ENCODE data around the gene METTL26.
A peak's percentile ranks its signal among the peaks of the same experiment; 100 is the strongest.

The METTL26 gene

GRCh38 chr16:642189-643049 is 6.3 kb upstream of the METTL26 start:
- Histone ChIP-seq H3K79me2 (ENCODE audit: insufficient read depth, low read length) (peaks cover 13% of the 10 kb centered on the region), H3K36me3 (ENCODE audit: low read length) (no peaks in the 10 kb centered on the region), H3K27me3 (ENCODE audit: low read length) (no peaks in the 10 kb centered on the region), H3K9me2 (replicated peaks; ENCODE audit: insufficient read depth, low read length) (no peaks in the 10 kb centered on the region), H3K9me3 (ENCODE audit: insufficient read depth, low read length) (no peaks in the 10 kb centered on the region), H3K9ac (ENCODE audit: low read length) (peak overlapping the region; percentile 70), H3K27ac (ENCODE audit: low read depth, low read length) (peak overlapping the region; percentile 74), H3K4me2 (ENCODE audit: low read depth, low read length, poor library complexity, severe bottlenecking) (peak overlapping the region; percentile 65), H4K20me1 (ENCODE audit: low read depth, low read length) (no peaks in the 10 kb centered on the region), H3K4me3 (ENCODE audit: insufficient read depth, low read length, poor library complexity, severe bottlenecking) (peak overlapping the region; percentile 80), H2AFZ (ENCODE audit: low read depth, low read length, severe bottlenecking) (no peak overlapping the region), H3F3A (ENCODE audit: insufficient read depth) (peaks cover 26% of the 10 kb centered on the region)
- TF ChIP-seq CTCF (IDR thresholded peaks at IDR 0.05; ENCODE audit: insufficient read depth, low read length, poor library complexity, severe bottlenecking) = no peak
- no peak for TF ChIP-seq EZH2phosphoT487 (conservative IDR thresholded peaks at IDR 0.05; ENCODE audit: low read length)

GRCh38 chr16:641326-642188 is 5.5 kb upstream of the METTL26 start, which contains the start of gene MCRIP2:
Gene MCRIP2, plus strand, starts transcription at chr16:641828. Its CDS starts 164 bp downstream, at chr16:641992.
- H3K27ac ChIP-seq (ENCODE audit: low read depth, low read length) = peak within 1 kb of the TSS; percentile 74
- H3K79me2 ChIP-seq (ENCODE audit: insufficient read depth, low read length) = peaks cover 13% of the 10 kb centered on the region
- H3K4me3 ChIP-seq (ENCODE audit: insufficient read depth, low read length, poor library complexity, severe bottlenecking) = peak within 1 kb of the TSS; percentile 80
- no peaks in the 10 kb centered on the region for H3K27me3 ChIP-seq (ENCODE audit: low read length)
- no peaks in the 10 kb centered on the region for H4K20me1 ChIP-seq (ENCODE audit: low read depth, low read length)
- H3K9me2 ChIP-seq (replicated peaks; ENCODE audit: insufficient read depth, low read length) = no peaks in the 10 kb centered on the region
- peak within 1 kb of the TSS; percentile 35 for H2AFZ ChIP-seq (ENCODE audit: low read depth, low read length, severe bottlenecking)
- H3K9me3 ChIP-seq (ENCODE audit: insufficient read depth, low read length) = no peaks in the 10 kb centered on the region
- no peaks in the 10 kb centered on the region for H3K36me3 ChIP-seq (ENCODE audit: low read length)
- peak within 1 kb of the TSS; percentile 65 for H3K4me2 ChIP-seq (ENCODE audit: low read depth, low read length, poor library complexity, severe bottlenecking)
- peak within 1 kb of the TSS; percentile 70 for H3K9ac ChIP-seq (ENCODE audit: low read length)
- peaks cover 26% of the 10 kb centered on the region for H3F3A ChIP-seq (ENCODE audit: insufficient read depth)
- TF ChIP-seq CTCF (IDR thresholded peaks at IDR 0.05; ENCODE audit: insufficient read depth, low read length, poor library complexity, severe bottlenecking) = no peak
- TF ChIP-seq EZH2phosphoT487 (conservative IDR thresholded peaks at IDR 0.05; ENCODE audit: low read length) = no peak

GRCh38 chr16:640614-641013 is 4.5 kb upstream of the METTL26 start:
- Histone ChIP-seq H2AFZ (ENCODE audit: low read depth, low read length, severe bottlenecking) (no peak overlapping the region), H3K36me3 (ENCODE audit: low read length) (no peaks in the 10 kb centered on the region), H3F3A (ENCODE audit: insufficient read depth) (peaks cover 26% of the 10 kb centered on the region), H3K9ac (ENCODE audit: low read length) (peak overlapping the region; percentile 70), H3K9me2 (replicated peaks; ENCODE audit: insufficient read depth, low read length) (no peaks in the 10 kb centered on the region), H4K20me1 (ENCODE audit: low read depth, low read length) (no peaks in the 10 kb centered on the region), H3K4me2 (ENCODE audit: low read depth, low read length, poor library complexity, severe bottlenecking) (peak overlapping the region; percentile 65), H3K79me2 (ENCODE audit: insufficient read depth, low read length) (peaks cover 13% of the 10 kb centered on the region), H3K9me3 (ENCODE audit: insufficient read depth, low read length) (no peaks in the 10 kb centered on the region), H3K27ac (ENCODE audit: low read depth, low read length) (peak overlapping the region; percentile 74; the same call in 1 of the 2 replicates), H3K27me3 (ENCODE audit: low read length) (no peaks in the 10 kb centered on the region), H3K4me3 (ENCODE audit: insufficient read depth, low read length, poor library complexity, severe bottlenecking) (no peak overlapping the region)
- TF ChIP-seq EZH2phosphoT487 (conservative IDR thresholded peaks at IDR 0.05; ENCODE audit: low read length) = no peak
- TF ChIP-seq CTCF (IDR thresholded peaks at IDR 0.05; ENCODE audit: insufficient read depth, low read length, poor library complexity, severe bottlenecking) = no peak
